Right lobe of liver (tissue), 6 donors: Measurements from ENCODE around the gene BTD. TPM values are rescaled to one million over a fixed set of nuclear protein-coding genes. Genes with fewer than 3 reads are reported as not detected.

ENCODE experiments used
- ATAC-seq, 4 donors: fragments of 200-7000 bp; cut with Tn5 transposase; one replicate each; pipeline ENCODE4 v1.9.1; 2020; ENCODE audit warnings: mild to moderate bottlenecking in 4 of 4, moderate library complexity in 4 of 4
- DNase-seq, 3 donors: peaks; one replicate each; pipeline ENCODE4 v3.0.0-alpha.2; 2020
- H3K27ac ChIP-seq, 3 donors: fragments of 200-600 bp; one replicate each; pipeline ENCODE4 v1.8.0; 2022
- H3K27me3 ChIP-seq, 2 donors: fragments of 200-600 bp; one replicate each; pipeline ENCODE4 v1.8.0; 2022
- H3K36me3 ChIP-seq, 4 donors: fragments of 200-600 bp; sonication (generic) in 1 of 4; one replicate each; pipeline versions ENCODE4 v1.5.1 to v1.8.0; 2017 to 2022; ENCODE audit warnings: control low read depth in 1 of 4
- H3K4me1 ChIP-seq, 4 donors: fragments of 200-600 bp; sonication (generic) in 1 of 4; one replicate each; pipeline versions ENCODE4 v1.5.1 to v1.8.0; 2017 to 2022; ENCODE audit warnings: control low read depth in 1 of 4
- H3K4me3 ChIP-seq, 3 donors: fragments of 200-600 bp; one replicate each; pipeline ENCODE4 v1.8.0; 2022
- H3K9me3 ChIP-seq, 4 donors: fragments of 200-600 bp; sonication (generic) in 1 of 4; one replicate each; pipeline versions ENCODE4 v1.5.1 to v1.8.0; 2017 to 2022; ENCODE audit warnings: control low read depth in 1 of 4
- POLR2A ChIP-seq: fragments of 450-650 bp; IDR thresholded peaks from one replicate; pipeline ENCODE4 v1.6.1; 2017; ENCODE audit warnings: antibody characterized with exemption, mild to moderate bottlenecking
- WGBS: methylation state at CpG from one replicate; pipeline ENCODE4 v1.1.6; 2018; ENCODE audit warnings: low coverage, low lambda C conversion rate; ENCODE audit not compliant: insufficient coverage; ENCODE audit errors: missing lambda C conversion rate; 5-methylcytosine and 5-hydroxymethylcytosine counted together
- intact Hi-C, 2 donors: fragments of 100-400 bp; cut with DNase I; formaldehyde crosslinking; loops; one replicate each; pipeline versions ENCODE4 v1.11.2 to v1.14.1; 2022
- total RNA-seq, 6 experiments: library from RNA; depleted of rRNA in 2 of 6; stranded (reverse); fragments of >200 nt in 2 of 6; fragmentation: NEBNext Ultra II Directional in 3 of 6; extraction: Animal tissue kit (Norgen Biotek cat#: 25700) in 3 of 6; gene quantifications; one replicate each; pipeline versions ENCODE4 v1.1.0 to v1.2.4, GENCODE V29; 2016 to 2023
- TF ChIP-seq, protein P1 (sequence below), 4 donors: fragments of 200-600 bp in 3 of 4; fragments of 450-650 bp in 1 of 4; IDR thresholded peaks; one replicate each; pipeline versions ENCODE4 v1.5.1 to v1.8.0; 2016 to 2022; ENCODE audit warnings: antibody characterized with exemption in 4 of 4, mild to moderate bottlenecking in 2 of 4
- donor health status: DM: no; HTN: yes; CAD: no.
- donor health status: DM: no; HTN: no; CAD: no.
- donor health status: DM: no; HTN: no; CAD: no.
- donor health status: DM: no; HTN: yes; CAD: no.
- donor health status: DM: no; HTN: yes; CAD: no.

The BTD gene
- total RNA-seq, 6 experiments from 2014 or later = 47.5 to 70.3 (median 54.5) TPM

DNA sequence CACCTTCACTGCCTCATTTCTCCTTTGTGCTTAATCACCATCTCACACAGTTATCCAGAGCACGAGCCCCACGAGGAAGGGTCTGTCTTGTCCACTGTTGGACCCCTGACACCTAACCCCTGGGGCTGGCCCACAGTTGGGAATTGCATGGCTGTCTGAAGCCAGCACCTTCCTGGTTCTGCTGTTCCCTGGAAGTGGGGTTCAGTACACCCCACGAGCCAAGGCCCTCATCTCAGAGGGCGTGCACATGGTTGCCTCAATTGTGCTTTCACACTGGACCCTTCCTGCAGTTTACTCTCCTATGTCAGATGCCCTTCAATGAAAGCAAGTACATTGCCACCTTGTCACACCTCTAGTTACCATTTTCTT is 30.7 kb downstream of the BTD start:
- Histone ChIP-seq H3K36me3 (no peaks in the 10 kb centered on the region), H3K27me3 (no peaks in the 10 kb centered on the region), H3K4me1 (peaks cover 0 to 20% (median 7%) of the 10 kb centered on the region in 4 donors), H3K4me3 (no peak overlapping the region), H3K27ac (no peak overlapping the region), H3K9me3 (no peaks in the 10 kb centered on the region)
- no peak for DNase-seq
- no peak for ATAC-seq
- intact Hi-C loops = loop anchor here in 1 of 2 donors (10.0 kb wide), 1 partner anchor 613 kb away; no protein-coding TSS in a partner anchor
- TF ChIP-seq, protein P1, sequence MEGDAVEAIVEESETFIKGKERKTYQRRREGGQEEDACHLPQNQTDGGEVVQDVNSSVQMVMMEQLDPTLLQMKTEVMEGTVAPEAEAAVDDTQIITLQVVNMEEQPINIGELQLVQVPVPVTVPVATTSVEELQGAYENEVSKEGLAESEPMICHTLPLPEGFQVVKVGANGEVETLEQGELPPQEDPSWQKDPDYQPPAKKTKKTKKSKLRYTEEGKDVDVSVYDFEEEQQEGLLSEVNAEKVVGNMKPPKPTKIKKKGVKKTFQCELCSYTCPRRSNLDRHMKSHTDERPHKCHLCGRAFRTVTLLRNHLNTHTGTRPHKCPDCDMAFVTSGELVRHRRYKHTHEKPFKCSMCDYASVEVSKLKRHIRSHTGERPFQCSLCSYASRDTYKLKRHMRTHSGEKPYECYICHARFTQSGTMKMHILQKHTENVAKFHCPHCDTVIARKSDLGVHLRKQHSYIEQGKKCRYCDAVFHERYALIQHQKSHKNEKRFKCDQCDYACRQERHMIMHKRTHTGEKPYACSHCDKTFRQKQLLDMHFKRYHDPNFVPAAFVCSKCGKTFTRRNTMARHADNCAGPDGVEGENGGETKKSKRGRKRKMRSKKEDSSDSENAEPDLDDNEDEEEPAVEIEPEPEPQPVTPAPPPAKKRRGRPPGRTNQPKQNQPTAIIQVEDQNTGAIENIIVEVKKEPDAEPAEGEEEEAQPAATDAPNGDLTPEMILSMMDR (IDR thresholded peaks at IDR 0.05) = no peak
- TF ChIP-seq POLR2A = no peak
- WGBS = 91% methylated on average over 4 of the region's 4 CpGs

DNA sequence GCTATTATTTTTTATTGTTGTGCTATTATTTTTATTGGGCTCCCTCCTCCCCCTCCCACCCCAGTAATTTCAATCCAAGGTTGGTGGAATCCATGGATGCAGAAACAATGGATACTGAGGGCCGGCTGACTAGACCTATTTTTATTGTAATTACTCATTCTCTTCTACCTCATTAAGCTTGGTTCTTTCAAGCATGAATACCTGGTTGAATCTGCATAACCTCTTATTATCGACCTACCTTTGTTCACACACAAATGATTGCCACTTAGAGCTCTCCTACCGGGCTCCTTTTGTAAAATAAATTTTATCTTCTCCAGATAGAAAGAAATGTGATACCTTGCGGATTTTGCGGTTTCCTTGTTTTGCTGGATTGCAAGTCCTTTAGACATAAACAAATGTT is 31.6 kb downstream of the BTD start:
- no peaks in the 10 kb centered on the region for H3K27me3 ChIP-seq
- no peak for ATAC-seq
- no peaks in the 10 kb centered on the region for H3K9me3 ChIP-seq
- WGBS = 95% methylated on average over 5 of the region's 5 CpGs
- H3K4me1 ChIP-seq = peaks cover 0 to 20% (median 7%) of the 10 kb centered on the region in 4 donors
- no peak overlapping the region for H3K27ac ChIP-seq
- no peak overlapping the region for H3K4me3 ChIP-seq
- DNase-seq = no peak
- TF ChIP-seq POLR2A = no peak
- TF ChIP-seq, protein P1 (IDR thresholded peaks at IDR 0.05) = no peak
- no peaks in the 10 kb centered on the region for H3K36me3 ChIP-seq
- intact Hi-C loops = loop anchor here in 1 of 2 donors (10.0 kb wide), 1 partner anchor 612 kb away; no protein-coding TSS in a partner anchor

DNA sequence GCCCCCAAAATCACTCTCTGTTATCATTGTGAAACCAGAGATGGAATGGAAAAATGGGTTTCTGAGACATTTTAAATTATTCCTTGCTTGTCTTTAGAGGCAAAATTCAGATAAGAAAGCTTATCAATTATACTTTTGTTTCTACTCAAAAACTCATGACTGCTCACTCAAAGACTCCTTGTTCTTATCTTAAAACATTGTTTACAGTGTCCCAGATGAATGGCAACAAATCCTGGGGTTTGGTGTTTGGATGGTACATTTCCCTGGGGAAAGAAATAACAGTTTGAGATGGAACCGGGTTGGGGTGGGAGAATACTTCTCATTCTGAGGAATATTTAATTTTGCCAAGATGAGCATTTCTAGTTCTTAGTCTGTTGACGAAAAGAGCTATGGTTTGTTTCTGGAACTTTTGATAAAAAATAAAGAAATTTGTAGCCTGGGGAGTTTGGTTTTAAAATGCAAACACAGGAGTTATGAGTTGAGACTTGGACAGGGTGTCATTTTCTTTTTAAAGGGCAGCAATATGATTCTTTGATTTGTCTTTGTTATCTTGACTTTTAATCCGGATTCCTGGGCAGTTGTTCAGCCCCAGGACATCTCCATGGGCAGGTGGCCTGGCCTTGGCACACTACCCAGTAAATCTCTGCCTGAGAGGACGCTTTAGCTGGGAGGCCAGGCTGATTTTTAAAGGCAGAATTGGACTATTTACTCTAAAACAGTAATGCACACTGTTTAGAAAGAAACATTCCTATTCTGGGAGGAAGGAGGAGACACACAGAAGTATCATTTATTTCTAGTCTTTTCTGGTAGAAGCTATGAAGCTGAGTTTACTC is 32.4 kb downstream of the BTD start:
- Histone ChIP-seq H3K27me3 (no peaks in the 10 kb centered on the region), H3K36me3 (no peaks in the 10 kb centered on the region), H3K4me3 (no peak overlapping the region), H3K27ac (peak overlapping the region in 1 of 3 donors; percentile 13), H3K4me1 (peaks cover 0 to 20% (median 7%) of the 10 kb centered on the region in 4 donors), H3K9me3 (no peaks in the 10 kb centered on the region)
- no peak for TF ChIP-seq POLR2A
- TF ChIP-seq, protein P1 (IDR thresholded peaks at IDR 0.05) = no peak
- 16% methylated on average over 4 of the region's 4 CpGs for WGBS
- intact Hi-C loops = loop anchor here in 1 of 2 donors (10.0 kb wide), 1 partner anchor 611 kb away; no protein-coding TSS in a partner anchor
- ATAC-seq (peak; percentile 56 to 82 (median 78)), DNase-seq (peak; percentile 54 to 81 (median 78))

DNA sequence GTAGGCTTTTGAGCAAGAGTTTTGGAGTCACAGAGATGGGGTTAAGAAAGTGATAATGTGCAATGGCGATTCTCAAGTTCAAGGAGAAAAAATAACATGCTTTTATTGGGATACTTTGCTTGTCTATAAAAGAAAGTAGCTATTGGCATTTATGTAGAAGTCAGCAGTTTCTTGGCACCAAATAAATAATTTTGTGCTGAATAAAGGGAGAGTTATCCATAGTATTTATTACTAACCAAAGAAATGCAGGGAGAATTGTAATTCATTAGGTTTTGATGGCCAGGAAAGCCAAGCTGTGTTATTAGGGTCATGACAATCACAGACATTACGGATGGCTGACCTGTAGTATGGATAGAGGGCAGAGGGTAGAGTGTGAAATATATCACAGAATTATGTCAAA is 33.1 kb downstream of the BTD start:
- DNase-seq (no peak), ATAC-seq (no peak)
- WGBS = 69% methylated on average over 2 of the region's 2 CpGs
- H3K4me3 ChIP-seq = no peak overlapping the region
- H3K4me1 ChIP-seq = peaks cover 0 to 20% (median 7%) of the 10 kb centered on the region in 4 donors
- H3K27me3 ChIP-seq = no peaks in the 10 kb centered on the region
- intact Hi-C loops = loop anchor here in 1 of 2 donors (10.0 kb wide), 1 partner anchor 610 kb away; no protein-coding TSS in a partner anchor
- TF ChIP-seq POLR2A = no peak
- H3K36me3 ChIP-seq = no peaks in the 10 kb centered on the region
- H3K27ac ChIP-seq = peak overlapping the region in 1 of 3 donors; percentile 13
- no peaks in the 10 kb centered on the region for H3K9me3 ChIP-seq

DNA sequence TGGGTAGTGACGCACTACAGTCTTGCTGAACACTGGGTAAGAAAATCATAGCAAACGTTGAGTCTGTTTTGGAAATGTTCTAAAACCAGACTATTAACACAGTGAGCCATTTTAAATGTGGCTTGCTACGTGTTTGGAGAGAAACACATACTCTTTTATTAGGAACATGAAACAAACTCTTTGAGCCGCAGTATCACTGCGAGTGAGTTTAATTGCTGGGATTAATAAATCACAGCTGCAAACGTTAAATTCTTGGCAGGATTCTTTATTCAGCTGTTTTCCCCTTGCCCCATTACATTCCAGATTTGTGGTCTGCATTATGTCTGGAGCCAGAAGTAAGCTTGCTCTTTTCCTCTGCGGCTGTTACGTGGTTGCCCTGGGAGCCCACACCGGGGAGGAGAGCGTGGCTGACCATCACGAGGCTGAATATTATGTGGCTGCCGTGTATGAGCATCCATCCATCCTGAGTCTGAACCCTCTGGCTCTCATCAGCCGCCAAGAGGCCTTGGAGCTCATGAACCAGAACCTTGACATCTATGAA is 33.6 kb downstream of the BTD start:
- DNase-seq = no peak
- Histone ChIP-seq H3K4me1 (peaks cover 0 to 20% (median 7%) of the 10 kb centered on the region in 4 donors), H3K27ac (no peak overlapping the region), H3K9me3 (no peaks in the 10 kb centered on the region), H3K4me3 (no peak overlapping the region), H3K36me3 (no peaks in the 10 kb centered on the region), H3K27me3 (no peaks in the 10 kb centered on the region)
- intact Hi-C loops = loop anchor here in 1 of 2 donors (10.0 kb wide), 1 partner anchor 610 kb away; no protein-coding TSS in a partner anchor
- WGBS = 64% methylated on average over 6 of the region's 13 CpGs
- TF ChIP-seq, protein P1 (IDR thresholded peaks at IDR 0.05) = no peak
- TF ChIP-seq POLR2A = no peak
- ATAC-seq = no peak
